Sigmoid colon (tissue), 7 donors: Measurements from ENCODE around the gene ABLIM3. TPM values are rescaled to one million over a fixed set of nuclear protein-coding genes. Genes with fewer than 3 reads are reported as not detected.

Experiments
- DNase-seq: peaks from one replicate; pipeline ENCODE4 v3.0.0-alpha.2; 2019
- H3K27ac ChIP-seq, 4 donors: fragments of 200-600 bp; sonication (generic); one replicate each; pipeline ENCODE4 v1.5.1; 2016 to 2019; ENCODE audit warnings: mild to moderate bottlenecking in 1 of 4
- H3K27me3 ChIP-seq, 3 donors: fragments of 200-600 bp; sonication (generic); one replicate each; pipeline ENCODE4 v1.5.1; 2019; ENCODE audit warnings: mild to moderate bottlenecking in 1 of 3
- H3K36me3 ChIP-seq, 4 donors: fragments of 200-600 bp; sonication (generic); one replicate each; pipeline ENCODE4 v1.5.1; 2016 to 2019
- H3K4me1 ChIP-seq, 4 donors: fragments of 200-600 bp; sonication (generic); one replicate each; pipeline ENCODE4 v1.5.1; 2017 to 2019
- H3K4me3 ChIP-seq, 4 donors: fragments of 200-600 bp; sonication (generic); one replicate each; pipeline ENCODE4 v1.5.1; 2017 to 2019; ENCODE audit warnings: mild to moderate bottlenecking in 2 of 4, moderate library complexity in 1 of 4
- H3K9me3 ChIP-seq, 4 donors: fragments of 200-600 bp in 3 of 4; sonication (generic) in 3 of 4; one replicate each; pipeline versions ENCODE4 v1.5.1 to v1.6.1; 2013 to 2019
- CTCF ChIP-seq, 4 experiments: fragments of 450-650 bp in 3 of 4; fragments of 200-600 bp in 1 of 4; IDR thresholded peaks; one replicate each; pipeline ENCODE4 v1.5.1; 2016 to 2019; ENCODE audit warnings: antibody characterized with exemption in 4 of 4, mild to moderate bottlenecking in 3 of 4, moderate library complexity in 2 of 4
- EP300 ChIP-seq, 4 donors: sonication (generic); formaldehyde crosslinking; IDR thresholded peaks; one replicate each; pipeline ENCODE4 v1.6.1; 2017; ENCODE audit warnings: antibody characterized with exemption in 4 of 4
- POLR2A ChIP-seq, 2 donors: fragments of 450-650 bp; IDR thresholded peaks; one replicate each; pipeline ENCODE4 v1.6.1; 2016; ENCODE audit warnings: antibody characterized with exemption in 2 of 2, mild to moderate bottlenecking in 2 of 2, moderate library complexity in 2 of 2
- POLR2AphosphoS5 ChIP-seq, 4 donors: sonication (generic); formaldehyde crosslinking; IDR thresholded peaks; one replicate each; pipeline ENCODE4 v1.6.1; 2017; ENCODE audit warnings: antibody characterized with exemption in 4 of 4
- WGBS, 2 donors: extraction: QIAGEN DNeasy Blood & Tissue Kit; methylation state at CpG; one replicate each; pipeline ENCODE4 v1.1.7; 2013; 5-methylcytosine and 5-hydroxymethylcytosine counted together
- intact Hi-C: fragments of 100-400 bp; cut with DNase I; formaldehyde crosslinking; loops from one replicate; pipeline ENCODE4 v1.15.1; 2023
- polyA plus RNA-seq, 3 donors: library from polyadenylated mRNA; stranded (reverse); fragments of 200-250 nt; gene quantifications; one replicate each; pipeline ENCODE4 v1.2.3, GENCODE V29; 2013
- total RNA-seq, 4 donors: library from RNA; depleted of rRNA; stranded (reverse); fragments of >200 nt; gene quantifications; one replicate each; pipeline ENCODE4 v1.1.0, GENCODE V29; 2016
- donor health status: healthy with polysubstance abuse.
- donor health status: Bipolar disorder and iron deficiency.
- donor health status: healthy.

Gene ABLIM3
- total and polyA plus RNA-seq, 7 donors, result 5.8 to 19.9 (median 11.4) TPM

- Histone ChIP-seq H3K27me3 (no peaks in the 10 kb centered on the region), H3K9me3 (peaks cover 0 to 3% (median 0%) of the 10 kb centered on the region in 4 donors), H3K36me3 (no peaks in the 10 kb centered on the region), H3K4me3 (no peak overlapping the region), H3K27ac (peak overlapping the region in 1 of 4 donors; percentile 83), H3K4me1 (peaks cover 0 to 35% (median 27%) of the 10 kb centered on the region in 4 donors)
- intact Hi-C loops, result loop anchor here (10.0 kb wide), 1 partner anchor 420 kb away; no protein-coding TSS in a partner anchor
- TF ChIP-seq POLR2A (IDR thresholded peaks at IDR 0.05), result no peak
- TF ChIP-seq POLR2AphosphoS5 (IDR thresholded peaks at IDR 0.05), result no peak
- TF ChIP-seq EP300 (IDR thresholded peaks at IDR 0.05), result no peak
- TF ChIP-seq CTCF (IDR thresholded peaks at IDR 0.05), result no peak
- no peak for DNase-seq
- 12 to 53% methylated on average over 1 of the region's 1 CpG for WGBS, 2 donors
Measured at GRCh38 chr5:149144637-149145036, 3.3 kb downstream of the ABLIM3 start.

- Histone ChIP-seq H3K9me3 (peaks cover 0 to 3% (median 0%) of the 10 kb centered on the region in 4 donors), H3K27ac (no peak overlapping the region), H3K27me3 (no peaks in the 10 kb centered on the region), H3K4me3 (no peak overlapping the region), H3K36me3 (no peaks in the 10 kb centered on the region), H3K4me1 (peaks cover 0 to 35% (median 27%) of the 10 kb centered on the region in 4 donors)
- no peak for TF ChIP-seq CTCF (IDR thresholded peaks at IDR 0.05)
- no peak for TF ChIP-seq POLR2AphosphoS5 (IDR thresholded peaks at IDR 0.05)
- TF ChIP-seq EP300 (IDR thresholded peaks at IDR 0.05), result no peak
- no peak for TF ChIP-seq POLR2A (IDR thresholded peaks at IDR 0.05)
- DNase-seq, result no peak
- 88 to 99% methylated on average over 1 of the region's 1 CpG for WGBS, 2 donors
- intact Hi-C loops, result loop anchor here (10.0 kb wide), 1 partner anchor 420 kb away; no protein-coding TSS in a partner anchor
Measured at GRCh38 chr5:149145138-149145537, 3.8 kb downstream of the ABLIM3 start.

- WGBS, 2 donors, result 92 to 93% methylated on average over 1 of the region's 1 CpG
- H3K27me3 ChIP-seq, result no peaks in the 10 kb centered on the region
- DNase-seq, result no peak
- no peaks in the 10 kb centered on the region for H3K36me3 ChIP-seq
- H3K27ac ChIP-seq, result no peak overlapping the region
- TF ChIP-seq POLR2AphosphoS5 (IDR thresholded peaks at IDR 0.05), result no peak
- TF ChIP-seq EP300 (IDR thresholded peaks at IDR 0.05), result no peak
- no peak for TF ChIP-seq CTCF (IDR thresholded peaks at IDR 0.05)
- TF ChIP-seq POLR2A (IDR thresholded peaks at IDR 0.05), result no peak
- intact Hi-C loops, result loop anchor here (10.0 kb wide), 1 partner anchor 417 kb away; no protein-coding TSS in a partner anchor
- H3K9me3 ChIP-seq, result peaks cover 0 to 3% (median 0%) of the 10 kb centered on the region in 4 donors
- peaks cover 0 to 17% (median 16%) of the 10 kb centered on the region in 4 donors for H3K4me1 ChIP-seq
- H3K4me3 ChIP-seq, result no peak overlapping the region
Measured at GRCh38 chr5:149147676-149148075, 6.4 kb downstream of the ABLIM3 start.

- WGBS, 2 donors, result 67 to 80% methylated on average over 3 of the region's 3 CpGs
- DNase-seq, result no peak
- TF ChIP-seq CTCF (IDR thresholded peaks at IDR 0.05), result no peak
- no peak for TF ChIP-seq POLR2A (IDR thresholded peaks at IDR 0.05)
- TF ChIP-seq EP300 (IDR thresholded peaks at IDR 0.05), result no peak
- no peak for TF ChIP-seq POLR2AphosphoS5 (IDR thresholded peaks at IDR 0.05)
- H3K4me3 ChIP-seq, result no peak overlapping the region
- H3K27ac ChIP-seq, result peak overlapping the region in 2 of 4 donors; percentile 32 to 42
- peaks cover 0 to 3% (median 0%) of the 10 kb centered on the region in 4 donors for H3K9me3 ChIP-seq
- H3K4me1 ChIP-seq, result no peaks in the 10 kb centered on the region
- no peaks in the 10 kb centered on the region for H3K36me3 ChIP-seq
- intact Hi-C loops, result loop anchor here (10.0 kb wide), 1 partner anchor 415 kb away; no protein-coding TSS in a partner anchor
- no peaks in the 10 kb centered on the region for H3K27me3 ChIP-seq
Measured at GRCh38 chr5:149149942-149150341, 8.6 kb downstream of the ABLIM3 start.

- TF ChIP-seq EP300 (IDR thresholded peaks at IDR 0.05), result no peak
- TF ChIP-seq POLR2AphosphoS5 (IDR thresholded peaks at IDR 0.05), result no peak
- no peak for TF ChIP-seq POLR2A (IDR thresholded peaks at IDR 0.05)
- TF ChIP-seq CTCF (IDR thresholded peaks at IDR 0.05), result no peak
- no peaks in the 10 kb centered on the region for H3K4me1 ChIP-seq
- no peak for DNase-seq
- intact Hi-C loops, result no loop called here
- H3K27me3 ChIP-seq, result no peaks in the 10 kb centered on the region
- no peaks in the 10 kb centered on the region for H3K36me3 ChIP-seq
- peaks cover 0 to 3% (median 0%) of the 10 kb centered on the region in 4 donors for H3K9me3 ChIP-seq
- peak overlapping the region in 1 of 4 donors; percentile 37 for H3K27ac ChIP-seq
- WGBS, 2 donors, result 51 to 65% methylated on average over 5 of the region's 5 CpGs
- H3K4me3 ChIP-seq, result no peak overlapping the region
Measured at GRCh38 chr5:149150457-149150856, 9.2 kb downstream of the ABLIM3 start.
